Glutamatergic neuron (in vitro differentiated cells): ENCODE results near the gene SPTBN2. TPM values are rescaled to one million over a fixed set of nuclear protein-coding genes. Genes with fewer than 3 reads are reported as not detected.

Experiments
- DNase-seq: peaks from one replicate; pipeline ENCODE4 v3.0.0; 2022
- H3K27ac Mint-ChIP-seq: one replicate; pipeline ENCODE4 v1.8.0; 2020; ENCODE audit warnings: mild to moderate bottlenecking, mixed read lengths, inconsistent platforms; ENCODE audit not compliant: unreplicated experiment
- H3K27me3 Mint-ChIP-seq: one replicate; pipeline ENCODE4 v1.8.0; 2020; ENCODE audit warnings: mild to moderate bottlenecking, moderate library complexity, mixed read lengths, inconsistent platforms; ENCODE audit not compliant: unreplicated experiment
- H3K36me3 Mint-ChIP-seq: one replicate; pipeline ENCODE4 v1.8.0; 2020; ENCODE audit warnings: mild to moderate bottlenecking, mixed read lengths, inconsistent platforms; ENCODE audit not compliant: unreplicated experiment
- H3K4me1 Mint-ChIP-seq: one replicate; pipeline ENCODE4 v1.8.0; 2020; ENCODE audit warnings: mild to moderate bottlenecking, low read depth, mixed read lengths, inconsistent platforms; ENCODE audit not compliant: unreplicated experiment
- H3K4me3 Mint-ChIP-seq: one replicate; pipeline ENCODE4 v1.8.0; 2020; ENCODE audit warnings: mild to moderate bottlenecking, mixed read lengths, inconsistent platforms; ENCODE audit not compliant: unreplicated experiment
- H3K9me3 Mint-ChIP-seq: one replicate; pipeline ENCODE4 v1.8.0; 2020; ENCODE audit warnings: mild to moderate bottlenecking, moderate library complexity, mixed read lengths, inconsistent platforms; ENCODE audit not compliant: unreplicated experiment
- CTCF ChIP-seq: fragments of 200-600 bp; sonication (generic); IDR thresholded peaks from one replicate; pipeline ENCODE4 v1.5.0; 2021; ENCODE audit not compliant: partially characterized antibody, unreplicated experiment
- total RNA-seq: library from RNA; stranded (reverse); fragmentation: NEBNext Ultra II Directional; extraction: Animal tissue kit (Norgen Biotek cat#: 25700); gene quantifications from one replicate; pipeline ENCODE4 v1.2.1, GENCODE V29; 2021; ENCODE audit not compliant: unreplicated experiment

The SPTBN2 gene
- total RNA-seq, 1 donor from 2014 or later = 371 TPM

GRCh38 chr11:66677599-66678375 lies 51.2 kb downstream of the SPTBN2 start, which contains the start of gene RBM4B:
Gene RBM4B, minus strand, starts transcription at chr11:66677887. Its CDS starts 808 bp downstream, at chr11:66677079.
- peak; percentile 99 for DNase-seq
- Mint-ChIP-seq H3K27ac (peak within 1 kb of the TSS; percentile 95), H3K27me3 (peaks cover 11% of the 10 kb centered on the region), H3K36me3 (no peaks in the 10 kb centered on the region), H3K4me1 (peaks cover 15% of the 10 kb centered on the region), H3K4me3 (peak within 1 kb of the TSS; percentile 98), H3K9me3 (peaks cover 15% of the 10 kb centered on the region)
- no peak for TF ChIP-seq CTCF

GRCh38 chr11:66676931-66677598 lies 52.0 kb downstream of the SPTBN2 start:
- peak overlapping the region; percentile 98 for H3K4me3 Mint-ChIP-seq
- peaks cover 11% of the 10 kb centered on the region for H3K27me3 Mint-ChIP-seq
- H3K36me3 Mint-ChIP-seq = no peaks in the 10 kb centered on the region
- TF ChIP-seq CTCF = no peak
- DNase-seq = no peak
- H3K4me1 Mint-ChIP-seq = peaks cover 15% of the 10 kb centered on the region
- peak overlapping the region; percentile 95 for H3K27ac Mint-ChIP-seq
- H3K9me3 Mint-ChIP-seq = peaks cover 15% of the 10 kb centered on the region

DNA sequence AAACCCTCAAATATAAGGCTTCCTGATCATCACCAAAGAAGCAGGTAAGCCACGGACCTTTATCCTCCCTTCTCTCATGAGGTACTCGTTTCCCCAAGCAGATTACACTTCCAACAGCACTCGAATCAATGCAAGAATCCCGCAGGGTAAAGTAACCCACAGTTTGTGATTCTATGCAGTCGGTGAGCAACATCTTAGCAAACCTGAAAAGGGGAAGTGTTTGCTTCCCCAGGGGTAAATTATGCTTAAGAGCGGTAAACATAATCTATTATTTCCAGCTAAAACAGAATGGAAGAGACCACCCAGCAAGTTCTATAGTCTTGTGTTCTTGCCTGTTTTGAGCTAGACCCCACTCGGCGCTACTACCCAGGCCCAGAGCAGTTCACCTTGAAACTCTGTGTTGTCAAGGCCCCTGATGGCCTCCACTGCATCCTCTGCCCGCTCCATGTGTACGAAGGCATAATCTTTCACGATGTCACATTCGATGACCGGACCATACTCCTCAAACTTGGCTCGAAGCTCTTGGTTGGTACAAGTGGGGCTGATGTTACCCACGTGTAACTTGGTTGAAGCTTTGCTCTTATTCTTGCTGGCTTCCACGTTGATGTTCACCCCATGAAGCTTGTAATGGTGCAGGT lies 52.6 kb downstream of the SPTBN2 start:
- peak overlapping the region; percentile 98 for H3K4me3 Mint-ChIP-seq
- H3K9me3 Mint-ChIP-seq = peaks cover 12% of the 10 kb centered on the region
- no peak for DNase-seq
- H3K27ac Mint-ChIP-seq = peak overlapping the region; percentile 35
- H3K27me3 Mint-ChIP-seq = peaks cover 11% of the 10 kb centered on the region
- no peaks in the 10 kb centered on the region for H3K36me3 Mint-ChIP-seq
- TF ChIP-seq CTCF = no peak
- peaks cover 15% of the 10 kb centered on the region for H3K4me1 Mint-ChIP-seq

- Mint-ChIP-seq H3K36me3 (no peaks in the 10 kb centered on the region), H3K4me3 (peak overlapping the region; percentile 72), H3K9me3 (peaks cover 8% of the 10 kb centered on the region), H3K27ac (no peak overlapping the region), H3K27me3 (peaks cover 13% of the 10 kb centered on the region), H3K4me1 (peaks cover 15% of the 10 kb centered on the region)
- no peak for DNase-seq
- no peak for TF ChIP-seq CTCF
These were observed 53.9 kb downstream of the SPTBN2 start for GRCh38 chr11:66674964-66675602.
